ENCODE measurements around the gene IKZF3. TPM values are rescaled to one million over a fixed set of nuclear protein-coding genes. Genes with fewer than 3 reads are reported as not detected.

The IKZF3 gene
- total RNA-seq, 1 donor from 2014 or later, result 0.34 TPM

DNA sequence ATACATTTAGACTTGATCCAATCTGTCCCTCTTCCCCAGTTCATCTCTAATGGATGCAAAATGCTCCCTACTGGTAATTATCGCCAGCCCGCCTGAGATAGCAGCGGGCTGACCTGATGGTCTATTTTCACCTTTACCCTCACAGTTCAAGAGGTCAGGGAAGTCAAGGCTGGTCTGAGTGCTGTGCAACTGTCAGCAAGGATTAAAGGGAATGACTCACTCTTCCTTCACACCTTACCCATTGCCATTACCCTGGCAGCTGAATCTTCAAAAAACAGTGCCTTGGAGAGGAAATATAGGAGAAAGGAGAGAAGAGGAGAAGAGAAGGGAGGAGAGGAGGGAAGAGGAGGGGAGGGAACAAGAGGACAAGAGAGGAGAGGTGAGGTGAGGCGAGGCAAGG lies 90.1 kb downstream of the IKZF3 start:
- H4K20me1 ChIP-seq (ENCODE audit: insufficient read depth, low read length), result no peaks in the 10 kb centered on the region
- peaks cover 5% of the 10 kb centered on the region for H3K27me3 Mint-ChIP-seq (ENCODE audit: low read depth, unreplicated experiment)
- no peak overlapping the region for H2AFZ ChIP-seq (ENCODE audit: low read depth, low read length)
- DNase-seq (ENCODE audit: low read depth) (no peak), FAIRE-seq (no peak)
- TF ChIP-seq, protein P1, sequence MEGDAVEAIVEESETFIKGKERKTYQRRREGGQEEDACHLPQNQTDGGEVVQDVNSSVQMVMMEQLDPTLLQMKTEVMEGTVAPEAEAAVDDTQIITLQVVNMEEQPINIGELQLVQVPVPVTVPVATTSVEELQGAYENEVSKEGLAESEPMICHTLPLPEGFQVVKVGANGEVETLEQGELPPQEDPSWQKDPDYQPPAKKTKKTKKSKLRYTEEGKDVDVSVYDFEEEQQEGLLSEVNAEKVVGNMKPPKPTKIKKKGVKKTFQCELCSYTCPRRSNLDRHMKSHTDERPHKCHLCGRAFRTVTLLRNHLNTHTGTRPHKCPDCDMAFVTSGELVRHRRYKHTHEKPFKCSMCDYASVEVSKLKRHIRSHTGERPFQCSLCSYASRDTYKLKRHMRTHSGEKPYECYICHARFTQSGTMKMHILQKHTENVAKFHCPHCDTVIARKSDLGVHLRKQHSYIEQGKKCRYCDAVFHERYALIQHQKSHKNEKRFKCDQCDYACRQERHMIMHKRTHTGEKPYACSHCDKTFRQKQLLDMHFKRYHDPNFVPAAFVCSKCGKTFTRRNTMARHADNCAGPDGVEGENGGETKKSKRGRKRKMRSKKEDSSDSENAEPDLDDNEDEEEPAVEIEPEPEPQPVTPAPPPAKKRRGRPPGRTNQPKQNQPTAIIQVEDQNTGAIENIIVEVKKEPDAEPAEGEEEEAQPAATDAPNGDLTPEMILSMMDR (IDR thresholded peaks at IDR 0.05; ENCODE audit: insufficient read depth, low read depth, low read length), result no peak
- TF ChIP-seq EZH2 (IDR thresholded peaks at IDR 0.05; ENCODE audit: insufficient read depth, low read length), result no peak
- no peaks in the 10 kb centered on the region for H3K9me3 ChIP-seq (ENCODE audit: insufficient read depth, low read depth, low read length)
- peaks cover 50% of the 10 kb centered on the region for H3K27me3 ChIP-seq (ENCODE audit: insufficient read depth, low read length)
- H3K4me1 ChIP-seq (ENCODE audit: insufficient read depth, low read length), result no peaks in the 10 kb centered on the region
- no peaks in the 10 kb centered on the region for H3K36me3 ChIP-seq (ENCODE audit: insufficient read depth, low read length)
- no peak overlapping the region for H3K27ac ChIP-seq (ENCODE audit: low read depth, low read length)
- H3K36me3 Mint-ChIP-seq (ENCODE audit: low read depth, unreplicated experiment), result no peaks in the 10 kb centered on the region
- H3K4me2 ChIP-seq (ENCODE audit: low read length), result no peak overlapping the region
- no peak overlapping the region for H3K9ac ChIP-seq (ENCODE audit: low read length)
- peaks cover 12% of the 10 kb centered on the region for H3K4me1 Mint-ChIP-seq (ENCODE audit: low read depth, unreplicated experiment)
- no peak overlapping the region for H3K27ac Mint-ChIP-seq (ENCODE audit: unreplicated experiment)
- H3K79me2 ChIP-seq (ENCODE audit: insufficient read depth, low read length), result no peaks in the 10 kb centered on the region
- no peak overlapping the region for H3K4me3 ChIP-seq (ENCODE audit: insufficient read depth, low read depth, low read length)
- H3K4me3 Mint-ChIP-seq (ENCODE audit: unreplicated experiment), result no peak overlapping the region
- no peaks in the 10 kb centered on the region for H3K9me3 Mint-ChIP-seq (ENCODE audit: unreplicated experiment)

DNA sequence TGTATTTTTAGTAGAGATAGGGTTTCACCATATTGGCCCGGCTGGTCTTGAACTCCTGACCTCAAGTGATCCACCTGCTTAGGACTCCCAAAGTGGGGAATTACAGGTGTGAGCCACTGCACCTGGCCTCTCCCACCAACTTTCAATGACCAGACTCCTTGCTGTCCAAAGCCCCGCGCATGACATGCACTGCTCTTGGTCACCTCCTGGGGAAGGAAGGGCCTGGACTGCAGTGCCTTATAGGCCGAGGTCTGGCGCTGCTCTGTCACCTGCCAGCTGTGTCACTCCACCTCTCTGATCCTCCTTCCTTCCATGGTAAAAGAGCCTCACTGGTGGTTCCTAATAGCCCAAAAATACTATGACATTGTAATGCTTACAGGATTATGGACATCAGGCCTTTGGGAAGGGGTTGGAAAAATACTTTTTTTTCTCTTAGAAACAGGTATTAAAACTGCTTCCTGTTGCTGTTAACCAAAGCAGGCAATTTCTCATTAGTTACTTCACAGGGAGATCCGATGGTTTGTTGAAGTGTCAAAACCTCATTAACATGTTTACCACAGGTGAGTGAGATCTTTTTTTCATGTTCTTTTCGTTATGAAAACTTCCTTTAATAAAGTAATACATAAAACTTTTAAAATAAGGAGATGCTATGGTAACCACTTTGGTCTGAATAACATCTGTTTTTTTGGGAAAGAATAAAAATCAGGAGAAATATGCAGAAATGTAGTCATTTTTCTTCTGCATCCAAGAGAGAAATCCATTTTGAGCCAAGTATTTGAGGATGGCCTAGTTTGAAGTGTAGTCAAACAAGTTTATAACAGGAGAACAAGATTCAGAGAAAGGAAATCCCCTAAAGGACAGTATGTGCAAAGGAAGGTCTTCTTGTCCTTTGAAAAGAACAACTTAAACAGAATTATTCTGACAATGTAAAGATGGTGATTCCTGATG lies 90.9 kb downstream of the IKZF3 start:
- H3K4me3 ChIP-seq (ENCODE audit: insufficient read depth, low read depth, low read length), result no peak overlapping the region
- no peak overlapping the region for H3K9ac ChIP-seq (ENCODE audit: low read length)
- H4K20me1 ChIP-seq (ENCODE audit: insufficient read depth, low read length), result no peaks in the 10 kb centered on the region
- H2AFZ ChIP-seq (ENCODE audit: low read depth, low read length), result no peak overlapping the region
- H3K9me3 ChIP-seq (ENCODE audit: insufficient read depth, low read depth, low read length), result no peaks in the 10 kb centered on the region
- peaks cover 8% of the 10 kb centered on the region for H3K27me3 Mint-ChIP-seq (ENCODE audit: low read depth, unreplicated experiment)
- no peaks in the 10 kb centered on the region for H3K36me3 Mint-ChIP-seq (ENCODE audit: low read depth, unreplicated experiment)
- no peak overlapping the region for H3K4me2 ChIP-seq (ENCODE audit: low read length)
- no peak for FAIRE-seq
- no peak overlapping the region for H3K4me3 Mint-ChIP-seq (ENCODE audit: unreplicated experiment)
- H3K36me3 ChIP-seq (ENCODE audit: insufficient read depth, low read length), result no peaks in the 10 kb centered on the region
- H3K79me2 ChIP-seq (ENCODE audit: insufficient read depth, low read length), result no peaks in the 10 kb centered on the region
- no peak overlapping the region for H3K27ac ChIP-seq (ENCODE audit: low read depth, low read length)
- TF ChIP-seq, protein P1 (IDR thresholded peaks at IDR 0.05; ENCODE audit: insufficient read depth, low read depth, low read length), result no peak
- TF ChIP-seq EZH2 (IDR thresholded peaks at IDR 0.05; ENCODE audit: insufficient read depth, low read length), result no peak
- H3K27me3 ChIP-seq (ENCODE audit: insufficient read depth, low read length), result peaks cover 54% of the 10 kb centered on the region
- H3K9me3 Mint-ChIP-seq (ENCODE audit: unreplicated experiment), result no peaks in the 10 kb centered on the region
- H3K27ac Mint-ChIP-seq (ENCODE audit: unreplicated experiment), result no peak overlapping the region
- no peak for DNase-seq (ENCODE audit: low read depth)
- H3K4me1 Mint-ChIP-seq (ENCODE audit: low read depth, unreplicated experiment), result peaks cover 12% of the 10 kb centered on the region
- no peaks in the 10 kb centered on the region for H3K4me1 ChIP-seq (ENCODE audit: insufficient read depth, low read length)

DNA sequence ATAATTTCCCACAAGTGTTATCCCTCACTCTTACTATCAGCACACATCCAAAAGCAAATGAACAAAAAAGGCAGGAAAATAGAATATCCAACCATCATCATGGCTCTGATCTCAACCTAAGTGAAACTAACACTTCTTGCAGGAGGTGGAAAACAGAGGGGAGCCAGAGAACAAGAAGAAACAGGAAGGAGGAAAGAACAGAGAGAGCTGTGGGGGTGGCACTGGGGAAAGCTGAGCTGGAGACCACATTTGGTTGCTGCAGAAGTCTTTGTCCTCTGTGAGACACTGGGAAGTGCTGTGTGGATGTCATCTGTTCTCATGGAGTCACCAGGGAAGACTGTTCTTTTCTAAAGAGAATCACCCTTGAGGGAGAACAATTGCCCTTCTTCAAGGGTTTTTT lies 91.7 kb downstream of the IKZF3 start:
- no peak overlapping the region for H3K27ac ChIP-seq (ENCODE audit: low read depth, low read length)
- Mint-ChIP-seq H3K36me3 (ENCODE audit: low read depth, unreplicated experiment) (no peaks in the 10 kb centered on the region), H3K4me1 (ENCODE audit: low read depth, unreplicated experiment) (peaks cover 12% of the 10 kb centered on the region), H3K4me3 (ENCODE audit: unreplicated experiment) (no peak overlapping the region), H3K27me3 (ENCODE audit: low read depth, unreplicated experiment) (peaks cover 5% of the 10 kb centered on the region), H3K27ac (ENCODE audit: unreplicated experiment) (no peak overlapping the region), H3K9me3 (ENCODE audit: unreplicated experiment) (peaks cover under 1% of the 10 kb centered on the region)
- no peaks in the 10 kb centered on the region for H3K9me3 ChIP-seq (ENCODE audit: insufficient read depth, low read depth, low read length)
- no peak overlapping the region for H2AFZ ChIP-seq (ENCODE audit: low read depth, low read length)
- peaks cover 46% of the 10 kb centered on the region for H3K27me3 ChIP-seq (ENCODE audit: insufficient read depth, low read length)
- no peak for DNase-seq (ENCODE audit: low read depth)
- no peak for TF ChIP-seq EZH2 (IDR thresholded peaks at IDR 0.05; ENCODE audit: insufficient read depth, low read length)
- TF ChIP-seq, protein P1 (IDR thresholded peaks at IDR 0.05; ENCODE audit: insufficient read depth, low read depth, low read length), result no peak
- H3K4me1 ChIP-seq (ENCODE audit: insufficient read depth, low read length), result no peaks in the 10 kb centered on the region
- H3K36me3 ChIP-seq (ENCODE audit: insufficient read depth, low read length), result no peaks in the 10 kb centered on the region
- no peaks in the 10 kb centered on the region for H4K20me1 ChIP-seq (ENCODE audit: insufficient read depth, low read length)
- H3K4me2 ChIP-seq (ENCODE audit: low read length), result no peak overlapping the region
- H3K9ac ChIP-seq (ENCODE audit: low read length), result no peak overlapping the region
- no peak overlapping the region for H3K4me3 ChIP-seq (ENCODE audit: insufficient read depth, low read depth, low read length)
- FAIRE-seq, result no peak
- H3K79me2 ChIP-seq (ENCODE audit: insufficient read depth, low read length), result no peaks in the 10 kb centered on the region
